ENCODE measurements around the gene PPP2R1B.

Gene PPP2R1B

DNA sequence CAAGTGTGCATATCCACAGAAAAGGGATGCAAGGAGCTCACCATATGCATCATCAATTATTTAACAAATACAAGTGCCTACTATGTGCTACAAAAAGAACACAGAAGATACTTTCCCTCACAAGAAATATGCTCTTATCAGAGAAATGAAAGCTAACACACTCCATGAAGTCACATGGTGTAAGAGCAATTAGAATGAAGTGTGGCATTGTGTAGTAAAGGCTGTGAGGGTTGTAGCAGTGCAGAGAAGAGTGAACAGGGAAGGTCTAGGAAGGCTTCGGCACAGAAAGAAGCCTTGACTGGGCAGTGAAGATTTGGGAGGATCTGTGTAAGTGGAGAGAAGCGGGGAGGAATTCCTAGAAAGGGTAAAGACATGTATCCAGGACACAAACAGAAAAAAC is 22.5 kb downstream of the PPP2R1B start:
- TF ChIP-seq YY1 (IDR thresholded peaks at IDR 0.05; ENCODE audit: low read depth) (no peak), ZBTB7A (IDR thresholded peaks at IDR 0.05; ENCODE audit: low read depth) (no peak), CEBPB (IDR thresholded peaks at IDR 0.05) (no peak), RAD21 (IDR thresholded peaks at IDR 0.05; ENCODE audit: low read depth) (no peak), USF1 (IDR thresholded peaks at IDR 0.05) (no peak), EP300 (IDR thresholded peaks at IDR 0.05; ENCODE audit: borderline replicate concordance) (no peak), FOXM1 (IDR thresholded peaks at IDR 0.05; ENCODE audit: borderline replicate concordance, low read depth) (no peak), TAF1 (IDR thresholded peaks at IDR 0.05; ENCODE audit: low read depth) (no peak)

DNA sequence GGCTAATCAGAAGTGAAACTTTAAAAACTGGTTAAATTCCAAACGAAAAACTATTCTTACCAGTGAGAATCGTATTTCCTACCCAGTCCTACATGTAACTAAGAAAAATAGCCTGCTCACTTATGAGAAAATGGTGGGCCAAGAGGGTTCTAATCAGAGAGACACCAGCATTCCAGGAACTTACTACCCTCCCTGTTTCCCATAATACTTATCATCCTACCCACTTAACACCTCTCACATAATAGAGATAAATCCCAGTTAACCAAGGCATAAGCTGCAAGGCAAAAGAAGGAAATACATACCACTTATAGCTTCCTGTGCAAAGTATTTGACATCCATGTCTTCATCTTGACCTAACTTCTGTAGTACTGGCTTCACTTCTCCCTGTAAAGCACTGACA is 24.4 kb downstream of the PPP2R1B start:
- TF ChIP-seq EGR1 (IDR thresholded peaks at IDR 0.05) (no peak), MAX (IDR thresholded peaks at IDR 0.05) (no peak), USF1 (IDR thresholded peaks at IDR 0.05) (no peak), TAF1 (IDR thresholded peaks at IDR 0.05; ENCODE audit: low read depth) (no peak), REST (IDR thresholded peaks at IDR 0.05; ENCODE audit: low read depth) (no peak), CREB1 (IDR thresholded peaks at IDR 0.05; ENCODE audit: low read depth) (no peak)

GRCh38 chr11:111739299-111739698 is 26.9 kb downstream of the PPP2R1B start:
- no peak for TF ChIP-seq REST (IDR thresholded peaks at IDR 0.05; ENCODE audit: low read depth)
- TF ChIP-seq EP300 (IDR thresholded peaks at IDR 0.05; ENCODE audit: borderline replicate concordance) = no peak
- no peak for TF ChIP-seq CEBPB (IDR thresholded peaks at IDR 0.05)
- no peak for TF ChIP-seq TAF1 (IDR thresholded peaks at IDR 0.05; ENCODE audit: low read depth)
- no peak for TF ChIP-seq EGR1 (IDR thresholded peaks at IDR 0.05)
- no peak for TF ChIP-seq TCF12 (IDR thresholded peaks at IDR 0.05; ENCODE audit: low read depth)
- TF ChIP-seq CREB1 (IDR thresholded peaks at IDR 0.05; ENCODE audit: low read depth) = no peak
- TF ChIP-seq NFIC (IDR thresholded peaks at IDR 0.05) = no peak
- no peak for TF ChIP-seq RAD21 (IDR thresholded peaks at IDR 0.05; ENCODE audit: low read depth)
- no peak for TF ChIP-seq TEAD4 (IDR thresholded peaks at IDR 0.05)
- TF ChIP-seq USF1 (IDR thresholded peaks at IDR 0.05) = no peak
- no peak for TF ChIP-seq YY1 (IDR thresholded peaks at IDR 0.05; ENCODE audit: low read depth)
- no peak for TF ChIP-seq FOXM1 (IDR thresholded peaks at IDR 0.05; ENCODE audit: borderline replicate concordance, low read depth)

GRCh38 chr11:111737444-111738210 is 28.6 kb downstream of the PPP2R1B start:
- TF ChIP-seq EGR1 (IDR thresholded peaks at IDR 0.05) = no peak
- no peak for TF ChIP-seq CREB1 (IDR thresholded peaks at IDR 0.05; ENCODE audit: low read depth)
- no peak for TF ChIP-seq MAX (IDR thresholded peaks at IDR 0.05)
- no peak for TF ChIP-seq CEBPB (IDR thresholded peaks at IDR 0.05)
- TF ChIP-seq ZBTB7A (IDR thresholded peaks at IDR 0.05; ENCODE audit: low read depth) = no peak
- TF ChIP-seq TEAD4 (IDR thresholded peaks at IDR 0.05) = no peak
- TF ChIP-seq USF1 (IDR thresholded peaks at IDR 0.05) = no peak
- no peak for TF ChIP-seq TAF1 (IDR thresholded peaks at IDR 0.05; ENCODE audit: low read depth)
- no peak for TF ChIP-seq EP300 (IDR thresholded peaks at IDR 0.05; ENCODE audit: borderline replicate concordance)
- TF ChIP-seq FOXM1 (IDR thresholded peaks at IDR 0.05; ENCODE audit: borderline replicate concordance, low read depth) = no peak
- TF ChIP-seq TCF12 (IDR thresholded peaks at IDR 0.05; ENCODE audit: low read depth) = no peak
- no peak for TF ChIP-seq YY1 (IDR thresholded peaks at IDR 0.05; ENCODE audit: low read depth)
- no peak for TF ChIP-seq NFIC (IDR thresholded peaks at IDR 0.05)
- TF ChIP-seq REST (IDR thresholded peaks at IDR 0.05; ENCODE audit: low read depth) = no peak
- no peak for TF ChIP-seq RAD21 (IDR thresholded peaks at IDR 0.05; ENCODE audit: low read depth)
